Mucosa of rectum (tissue), 2 donors: ENCODE measurements around the gene CST2.

ENCODE experiments used
- H3K27ac ChIP-seq, 2 donors: one replicate each; pipeline ENCODE4 v1.7.0; 2013; ENCODE audit warnings: inconsistent platforms in 2 of 2, low read depth in 2 of 2, low read length in 2 of 2
- H3K27me3 ChIP-seq, 2 donors: one replicate each; pipeline ENCODE4 v1.7.0; 2013; ENCODE audit warnings: low read length in 2 of 2; ENCODE audit not compliant: control insufficient read depth in 2 of 2, insufficient read depth in 2 of 2
- H3K36me3 ChIP-seq, 2 donors: one replicate each; pipeline ENCODE4 v1.7.0; 2013; ENCODE audit warnings: low read length in 2 of 2; ENCODE audit not compliant: control insufficient read depth in 2 of 2, insufficient read depth in 2 of 2
- H3K4me1 ChIP-seq, 2 donors: one replicate each; pipeline ENCODE4 v1.7.0; 2013; ENCODE audit warnings: low read length in 2 of 2, mild to moderate bottlenecking in 1 of 2; ENCODE audit not compliant: control insufficient read depth in 2 of 2, insufficient read depth in 2 of 2
- H3K4me3 ChIP-seq, 2 donors: one replicate each; pipeline ENCODE4 v1.7.0; 2013; ENCODE audit warnings: low read length in 2 of 2
- H3K9ac ChIP-seq, 2 donors: one replicate each; pipeline ENCODE4 v1.7.0; 2013; ENCODE audit warnings: low read length in 2 of 2, low read depth in 1 of 2, mild to moderate bottlenecking in 1 of 2
- H3K9me3 ChIP-seq, 2 donors: one replicate each; pipeline ENCODE4 v1.7.0; 2013; ENCODE audit warnings: low read length in 2 of 2; ENCODE audit not compliant: control insufficient read depth in 2 of 2
- donor health status: healthy.
- donor health status: Normal muscosa, but diverticular disease.

CST2 gene

GRCh38 chr20:23776067-23776771 is 50.3 kb downstream of the CST2 start:
- no peak overlapping the region for H3K9ac ChIP-seq

GRCh38 chr20:23774081-23774480 is 52.4 kb downstream of the CST2 start:
- Histone ChIP-seq H3K9ac (no peak overlapping the region), H3K36me3 (no peaks in the 10 kb centered on the region), H3K4me3 (no peak overlapping the region), H3K27ac (no peak overlapping the region), H3K4me1 (no peaks in the 10 kb centered on the region), H3K27me3 (no peaks in the 10 kb centered on the region), H3K9me3 (no peaks in the 10 kb centered on the region)

More at GRCh38 chr20:23776067-23776771, 50.3 kb downstream of the CST2 start:
- no peak overlapping the region for H3K4me3 ChIP-seq
- H3K36me3 ChIP-seq = no peaks in the 10 kb centered on the region
- H3K27ac ChIP-seq = no peak overlapping the region
- no peaks in the 10 kb centered on the region for H3K9me3 ChIP-seq
- H3K4me1 ChIP-seq = no peaks in the 10 kb centered on the region
- H3K27me3 ChIP-seq = no peaks in the 10 kb centered on the region
